GM18507 (cell line): ENCODE data around the gene GTPBP6.

Experiments used
- DNase-seq: peaks from one replicate; pipeline ENCODE4 v3.0.0; 2011; ENCODE audit warnings: low read depth; ENCODE audit not compliant: insufficient read length; ENCODE audit errors: extremely low spot score
- FAIRE-seq: peaks from 2 replicates; lab custom pipeline; 2011; peaks lifted over from hg19 to GRCh38; lab: Jason Lieb, UNC

The GTPBP6 gene

GRCh38 chrX:318739-319578, at the start of gene GTPBP6:
Gene GTPBP6 (minus strand): TSS chrX:318796. CDS start chrX:318787, 9 bp downstream.
- DNase-seq = peak; percentile 78
- no peak for FAIRE-seq

GRCh38 chrX:367866-368265, 49.3 kb upstream of the GTPBP6 start:
- no peak for DNase-seq
- no peak for FAIRE-seq

- FAIRE-seq (no peak), DNase-seq (no peak)
Observed at GRCh38 chrX:367349-367748, 48.8 kb upstream of the GTPBP6 start.

GRCh38 chrX:363621-364375, 45.2 kb upstream of the GTPBP6 start:
- FAIRE-seq (no peak), DNase-seq (no peak)

GRCh38 chrX:362937-363620, 44.5 kb upstream of the GTPBP6 start:
- DNase-seq = no peak
- no peak for FAIRE-seq

GRCh38 chrX:362351-362750, 43.8 kb upstream of the GTPBP6 start:
- FAIRE-seq = no peak
- no peak for DNase-seq

- no peak for FAIRE-seq
- DNase-seq = no peak
Observed at GRCh38 chrX:361231-362145, 42.9 kb upstream of the GTPBP6 start.

GRCh38 chrX:360496-361150, 42.0 kb upstream of the GTPBP6 start:
- no peak for DNase-seq
- no peak for FAIRE-seq

- DNase-seq (no peak), FAIRE-seq (no peak)
Observed at GRCh38 chrX:358651-359143, 40.1 kb upstream of the GTPBP6 start.

- no peak for FAIRE-seq
- no peak for DNase-seq
Observed at GRCh38 chrX:357693-358471, 39.3 kb upstream of the GTPBP6 start.

- DNase-seq (no peak), FAIRE-seq (no peak)
Observed at GRCh38 chrX:357035-357692, 38.6 kb upstream of the GTPBP6 start.

- no peak for FAIRE-seq
- DNase-seq = no peak
Observed at GRCh38 chrX:356385-357034, 37.9 kb upstream of the GTPBP6 start.

- FAIRE-seq = no peak
Observed at GRCh38 chrX:355329-356050, 36.9 kb upstream of the GTPBP6 start.

GRCh38 chrX:353566-354535, 35.3 kb upstream of the GTPBP6 start:
- FAIRE-seq (no peak), DNase-seq (no peak)

More at GRCh38 chrX:355329-356050, 36.9 kb upstream of the GTPBP6 start:
- DNase-seq = no peak
